B cell (primary cell): Measurements from ENCODE around the gene CRK.

Experiments
- EZH2 ChIP-seq: IDR thresholded peaks from 2 replicates; pipeline ENCODE4 v1.6.1; 2012; ENCODE audit warnings: borderline replicate concordance, low read depth, mild to moderate bottlenecking, moderate library complexity, low read length; ENCODE audit not compliant: insufficient read depth, poor library complexity, severe bottlenecking
- TF ChIP-seq, protein P1 (sequence below): fragments of 200-600 bp; IDR thresholded peaks from one replicate; pipeline ENCODE4 v1.8.0; 2022; ENCODE audit warnings: antibody characterized with exemption, mild to moderate bottlenecking

DNA sequence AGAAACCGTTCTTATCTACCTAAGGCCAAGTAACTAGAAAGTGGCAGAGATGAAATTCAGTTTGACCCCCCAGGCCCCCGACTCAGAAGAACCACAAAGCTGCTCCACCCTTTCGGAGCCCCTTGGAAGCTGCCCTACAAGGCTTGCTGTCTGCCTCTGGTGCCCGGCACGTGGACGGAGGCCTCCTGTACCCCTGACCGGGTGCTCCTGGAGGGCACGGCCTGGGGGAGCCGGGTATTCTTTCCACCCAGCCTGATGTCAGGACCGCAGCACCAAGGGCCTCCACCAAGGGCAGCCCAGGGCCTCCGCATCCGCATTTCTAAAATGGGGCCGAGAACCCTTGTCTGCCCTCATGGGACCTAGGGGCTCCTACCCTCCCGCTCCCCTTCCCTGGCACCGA, 15.5 kb upstream of the CRK start:
- TF ChIP-seq, protein P1, sequence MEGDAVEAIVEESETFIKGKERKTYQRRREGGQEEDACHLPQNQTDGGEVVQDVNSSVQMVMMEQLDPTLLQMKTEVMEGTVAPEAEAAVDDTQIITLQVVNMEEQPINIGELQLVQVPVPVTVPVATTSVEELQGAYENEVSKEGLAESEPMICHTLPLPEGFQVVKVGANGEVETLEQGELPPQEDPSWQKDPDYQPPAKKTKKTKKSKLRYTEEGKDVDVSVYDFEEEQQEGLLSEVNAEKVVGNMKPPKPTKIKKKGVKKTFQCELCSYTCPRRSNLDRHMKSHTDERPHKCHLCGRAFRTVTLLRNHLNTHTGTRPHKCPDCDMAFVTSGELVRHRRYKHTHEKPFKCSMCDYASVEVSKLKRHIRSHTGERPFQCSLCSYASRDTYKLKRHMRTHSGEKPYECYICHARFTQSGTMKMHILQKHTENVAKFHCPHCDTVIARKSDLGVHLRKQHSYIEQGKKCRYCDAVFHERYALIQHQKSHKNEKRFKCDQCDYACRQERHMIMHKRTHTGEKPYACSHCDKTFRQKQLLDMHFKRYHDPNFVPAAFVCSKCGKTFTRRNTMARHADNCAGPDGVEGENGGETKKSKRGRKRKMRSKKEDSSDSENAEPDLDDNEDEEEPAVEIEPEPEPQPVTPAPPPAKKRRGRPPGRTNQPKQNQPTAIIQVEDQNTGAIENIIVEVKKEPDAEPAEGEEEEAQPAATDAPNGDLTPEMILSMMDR = no peak
- TF ChIP-seq EZH2 = no peak
